Esophagus squamous epithelium (tissue), 4 donors: ENCODE results near the gene GPRIN3.

ENCODE experiments used
- POLR2A ChIP-seq, 4 donors: fragments of 450-650 bp; IDR thresholded peaks; one replicate each; pipeline ENCODE4 v1.6.1; 2017; ENCODE audit warnings: antibody characterized with exemption in 4 of 4, mild to moderate bottlenecking in 4 of 4, moderate library complexity in 3 of 4
- TF ChIP-seq, protein P1 (sequence below), 6 experiments: fragments of 450-650 bp in 4 of 6; fragments of 200-600 bp in 2 of 6; sonication (generic) in 2 of 6; IDR thresholded peaks; one replicate each; pipeline ENCODE4 v1.5.1; 2016 to 2019; ENCODE audit warnings: antibody characterized with exemption in 6 of 6, mild to moderate bottlenecking in 4 of 6, moderate library complexity in 4 of 6

DNA sequence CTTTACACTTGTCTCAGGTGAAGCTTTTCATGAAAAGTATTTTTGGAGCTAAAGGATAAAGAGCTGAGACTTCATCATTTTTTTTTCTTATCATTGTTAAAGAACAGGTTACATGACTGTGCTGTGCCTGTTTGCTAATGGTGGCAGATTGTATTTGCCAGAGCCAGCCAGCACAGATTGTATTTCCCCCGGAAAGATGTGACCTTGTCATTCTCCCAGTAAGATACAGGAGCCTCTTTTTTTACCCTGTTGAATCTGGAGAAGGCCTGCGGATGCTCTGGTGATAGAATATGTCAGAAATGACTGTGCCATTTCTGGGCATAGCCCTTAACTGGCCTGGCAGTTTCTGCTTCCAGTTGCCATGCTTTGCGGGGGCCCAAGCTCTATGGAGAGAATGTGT lies 91.9 kb downstream of the GPRIN3 start:
- TF ChIP-seq, protein P1, sequence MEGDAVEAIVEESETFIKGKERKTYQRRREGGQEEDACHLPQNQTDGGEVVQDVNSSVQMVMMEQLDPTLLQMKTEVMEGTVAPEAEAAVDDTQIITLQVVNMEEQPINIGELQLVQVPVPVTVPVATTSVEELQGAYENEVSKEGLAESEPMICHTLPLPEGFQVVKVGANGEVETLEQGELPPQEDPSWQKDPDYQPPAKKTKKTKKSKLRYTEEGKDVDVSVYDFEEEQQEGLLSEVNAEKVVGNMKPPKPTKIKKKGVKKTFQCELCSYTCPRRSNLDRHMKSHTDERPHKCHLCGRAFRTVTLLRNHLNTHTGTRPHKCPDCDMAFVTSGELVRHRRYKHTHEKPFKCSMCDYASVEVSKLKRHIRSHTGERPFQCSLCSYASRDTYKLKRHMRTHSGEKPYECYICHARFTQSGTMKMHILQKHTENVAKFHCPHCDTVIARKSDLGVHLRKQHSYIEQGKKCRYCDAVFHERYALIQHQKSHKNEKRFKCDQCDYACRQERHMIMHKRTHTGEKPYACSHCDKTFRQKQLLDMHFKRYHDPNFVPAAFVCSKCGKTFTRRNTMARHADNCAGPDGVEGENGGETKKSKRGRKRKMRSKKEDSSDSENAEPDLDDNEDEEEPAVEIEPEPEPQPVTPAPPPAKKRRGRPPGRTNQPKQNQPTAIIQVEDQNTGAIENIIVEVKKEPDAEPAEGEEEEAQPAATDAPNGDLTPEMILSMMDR (IDR thresholded peaks at IDR 0.05) = no peak
- no peak for TF ChIP-seq POLR2A (IDR thresholded peaks at IDR 0.05)
